Chondrocyte (in vitro differentiated cells): Measurements from ENCODE around the gene POLL. TPM values are rescaled to one million over a fixed set of nuclear protein-coding genes. Genes with fewer than 3 reads are reported as not detected.

Experiments
- DNase-seq: peaks from one replicate; pipeline ENCODE4 v3.0.0; 2021; ENCODE audit warnings: mixed read lengths, low spot score
- H3K27ac Mint-ChIP-seq: one replicate; pipeline ENCODE4 v1.8.0; 2021; ENCODE audit warnings: mild to moderate bottlenecking, moderate library complexity, mixed read lengths; ENCODE audit not compliant: unreplicated experiment
- H3K27me3 Mint-ChIP-seq: 2 replicates; pipeline ENCODE4 v1.8.0; 2021; ENCODE audit warnings: low read depth, mixed read lengths
- H3K36me3 Mint-ChIP-seq: 2 replicates; pipeline ENCODE4 v1.8.0; 2021; ENCODE audit warnings: low read depth, mixed read lengths
- H3K4me1 Mint-ChIP-seq: 2 replicates; pipeline ENCODE4 v1.8.0; 2021; ENCODE audit warnings: low read depth, mild to moderate bottlenecking, mixed read lengths
- H3K4me3 Mint-ChIP-seq: one replicate; pipeline ENCODE4 v1.8.0; 2021; ENCODE audit warnings: mild to moderate bottlenecking, moderate library complexity, mixed read lengths; ENCODE audit not compliant: unreplicated experiment
- H3K9me3 Mint-ChIP-seq: 2 replicates; pipeline ENCODE4 v1.8.0; 2021; ENCODE audit warnings: low read depth, mixed read lengths
- CTCF ChIP-seq: fragments of 200-600 bp; sonication (generic); IDR thresholded peaks from 2 replicates; pipeline ENCODE4 v1.5.0; 2021; ENCODE audit warnings: antibody characterized with exemption, mild to moderate bottlenecking, moderate library complexity
- total RNA-seq: library from RNA; stranded (reverse); gene quantifications from 3 replicates; pipeline ENCODE4 v1.2.1, GENCODE V29; 2021

POLL gene
- total RNA-seq, 1 donor from 2014 or later, result 21.2 TPM

DNA sequence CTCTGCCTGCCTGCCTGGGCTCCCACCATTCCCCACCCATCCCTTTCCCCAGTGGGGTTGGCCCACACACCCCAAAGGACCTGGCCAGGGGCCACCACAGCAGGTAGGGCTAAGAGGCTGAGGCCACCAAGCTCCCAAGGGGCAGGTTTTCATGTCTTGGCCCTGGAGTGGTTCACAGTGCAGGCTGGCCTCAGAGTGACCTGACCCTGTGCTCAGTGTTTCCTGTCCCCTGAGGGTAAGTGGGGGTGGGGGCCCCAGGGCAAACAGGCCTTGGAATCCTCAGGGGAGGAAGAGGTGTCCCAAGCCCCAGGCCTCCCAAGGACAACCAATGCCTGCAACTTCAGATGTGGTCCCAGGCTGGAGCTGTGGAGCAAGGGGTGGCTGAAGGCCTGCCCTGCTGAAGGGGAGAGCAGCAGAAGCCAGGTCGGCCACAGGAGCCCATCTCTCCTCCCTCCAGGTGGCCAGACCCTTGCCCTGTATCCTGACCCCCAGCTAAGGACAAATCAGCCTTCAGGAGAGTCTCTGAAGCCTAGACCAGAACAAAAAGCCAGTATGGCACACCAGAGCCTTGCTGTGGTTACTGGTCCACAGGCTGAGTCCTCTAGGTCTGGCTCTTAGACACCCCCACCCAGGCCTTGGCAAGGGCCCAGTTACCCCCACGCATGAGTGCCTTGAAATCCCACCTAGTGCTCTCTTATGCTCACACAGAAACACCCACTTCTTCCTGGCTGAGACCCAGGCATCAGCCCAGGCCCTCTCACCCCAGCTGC lies 27.6 kb downstream of the POLL start:
- no peaks in the 10 kb centered on the region for H3K9me3 Mint-ChIP-seq
- no peak overlapping the region for H3K27ac Mint-ChIP-seq
- no peak overlapping the region for H3K4me3 Mint-ChIP-seq
- no peak for DNase-seq
- peaks cover 2% of the 10 kb centered on the region for H3K36me3 Mint-ChIP-seq
- no peaks in the 10 kb centered on the region for H3K4me1 Mint-ChIP-seq
- peaks cover 10% of the 10 kb centered on the region for H3K27me3 Mint-ChIP-seq
- no peak for TF ChIP-seq CTCF

- no peak for DNase-seq
- TF ChIP-seq CTCF, result no peak
- Mint-ChIP-seq H3K36me3 (peaks cover 4% of the 10 kb centered on the region), H3K9me3 (no peaks in the 10 kb centered on the region), H3K4me3 (no peak overlapping the region), H3K27ac (no peak overlapping the region), H3K4me1 (no peaks in the 10 kb centered on the region), H3K27me3 (peaks cover 5% of the 10 kb centered on the region)
Measured at GRCh38 chr10:101559596-101560297, 28.3 kb downstream of the POLL start.

GRCh38 chr10:101558671-101559595 lies 29.1 kb downstream of the POLL start:
- DNase-seq, result no peak
- Mint-ChIP-seq H3K9me3 (no peaks in the 10 kb centered on the region), H3K27me3 (peaks cover 5% of the 10 kb centered on the region), H3K27ac (no peak overlapping the region), H3K36me3 (peaks cover 11% of the 10 kb centered on the region), H3K4me3 (no peak overlapping the region), H3K4me1 (no peaks in the 10 kb centered on the region)
- TF ChIP-seq CTCF, result no peak

DNA sequence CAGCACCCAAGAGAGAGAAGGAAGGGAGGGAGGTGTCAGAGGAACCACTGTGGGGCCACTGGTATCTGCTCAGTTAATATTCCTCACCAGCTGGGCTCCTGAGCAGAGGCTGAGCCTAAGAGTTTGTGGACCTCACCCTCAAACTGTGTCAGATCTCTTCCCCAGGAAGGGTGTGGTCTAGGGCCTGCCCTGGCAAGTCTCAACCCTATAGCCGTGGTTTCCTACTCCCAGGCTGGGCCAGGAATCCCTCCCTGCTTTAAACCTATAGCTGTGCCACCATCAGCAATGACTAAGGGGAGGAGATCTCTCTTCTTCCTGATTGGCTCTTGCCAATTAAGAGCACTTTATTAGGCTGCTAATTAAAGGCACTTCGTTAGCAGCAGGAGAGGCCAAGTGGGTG lies 29.9 kb downstream of the POLL start:
- H3K4me1 Mint-ChIP-seq, result no peaks in the 10 kb centered on the region

More for the DNA sequence above, 29.9 kb downstream of the POLL start:
- TF ChIP-seq CTCF, result no peak
- H3K4me3 Mint-ChIP-seq, result no peak overlapping the region
- peaks cover 16% of the 10 kb centered on the region for H3K36me3 Mint-ChIP-seq
- H3K27me3 Mint-ChIP-seq, result peaks cover 5% of the 10 kb centered on the region
- no peaks in the 10 kb centered on the region for H3K9me3 Mint-ChIP-seq
- no peak overlapping the region for H3K27ac Mint-ChIP-seq
- DNase-seq, result no peak
